Chondrocyte (in vitro differentiated cells): ENCODE results near the gene PTPRCAP. TPM values are rescaled to one million over a fixed set of nuclear protein-coding genes. Genes with fewer than 3 reads are reported as not detected.

Source experiments
- DNase-seq: peaks from one replicate; pipeline ENCODE4 v3.0.0; 2021; ENCODE audit warnings: mixed read lengths, low spot score
- H3K27ac Mint-ChIP-seq: one replicate; pipeline ENCODE4 v1.8.0; 2021; ENCODE audit warnings: mild to moderate bottlenecking, moderate library complexity, mixed read lengths; ENCODE audit not compliant: unreplicated experiment
- H3K27me3 Mint-ChIP-seq: 2 replicates; pipeline ENCODE4 v1.8.0; 2021; ENCODE audit warnings: low read depth, mixed read lengths
- H3K36me3 Mint-ChIP-seq: 2 replicates; pipeline ENCODE4 v1.8.0; 2021; ENCODE audit warnings: low read depth, mixed read lengths
- H3K4me1 Mint-ChIP-seq: 2 replicates; pipeline ENCODE4 v1.8.0; 2021; ENCODE audit warnings: low read depth, mild to moderate bottlenecking, mixed read lengths
- H3K4me3 Mint-ChIP-seq: one replicate; pipeline ENCODE4 v1.8.0; 2021; ENCODE audit warnings: mild to moderate bottlenecking, moderate library complexity, mixed read lengths; ENCODE audit not compliant: unreplicated experiment
- H3K9me3 Mint-ChIP-seq: 2 replicates; pipeline ENCODE4 v1.8.0; 2021; ENCODE audit warnings: low read depth, mixed read lengths
- CTCF ChIP-seq: fragments of 200-600 bp; sonication (generic); IDR thresholded peaks from 2 replicates; pipeline ENCODE4 v1.5.0; 2021; ENCODE audit warnings: antibody characterized with exemption, mild to moderate bottlenecking, moderate library complexity
- total RNA-seq: library from RNA; stranded (reverse); gene quantifications from 3 replicates; pipeline ENCODE4 v1.2.1, GENCODE V29; 2021

PTPRCAP gene
- total RNA-seq, 1 donor from 2014 or later = 0.47 TPM

- Mint-ChIP-seq H3K27me3 (peaks cover 9% of the 10 kb centered on the region), H3K4me3 (peak within 1 kb of the TSS; percentile 56), H3K4me1 (peaks cover 13% of the 10 kb centered on the region), H3K27ac (no peak within 1 kb of the TSS), H3K9me3 (no peaks in the 10 kb centered on the region), H3K36me3 (peaks cover 1% of the 10 kb centered on the region)
- TF ChIP-seq CTCF = no peak
- DNase-seq = no peak
These were observed 21.8 kb downstream of the PTPRCAP start, which contains the start of gene CARNS1 for GRCh38 chr11:67415501-67416304. Gene CARNS1, plus strand, starts transcription at chr11:67415678. Its CDS starts 522 bp downstream, at chr11:67416200.

GRCh38 chr11:67413266-67413849, 24.1 kb downstream of the PTPRCAP start:
- Mint-ChIP-seq H3K27me3 (peaks cover 11% of the 10 kb centered on the region), H3K27ac (no peak overlapping the region), H3K4me1 (peaks cover 13% of the 10 kb centered on the region), H3K4me3 (no peak overlapping the region), H3K9me3 (no peaks in the 10 kb centered on the region), H3K36me3 (peaks cover 1% of the 10 kb centered on the region)
- no peak for DNase-seq
- no peak for TF ChIP-seq CTCF

GRCh38 chr11:67412495-67413179, 24.8 kb downstream of the PTPRCAP start:
- Mint-ChIP-seq H3K27me3 (peaks cover 11% of the 10 kb centered on the region), H3K4me1 (peaks cover 13% of the 10 kb centered on the region), H3K9me3 (no peaks in the 10 kb centered on the region), H3K27ac (no peak overlapping the region), H3K36me3 (peaks cover 1% of the 10 kb centered on the region), H3K4me3 (no peak overlapping the region)
- no peak for DNase-seq
- no peak for TF ChIP-seq CTCF

GRCh38 chr11:67411785-67412152, 25.7 kb downstream of the PTPRCAP start:
- H3K4me3 Mint-ChIP-seq = no peak overlapping the region
- H3K27me3 Mint-ChIP-seq = peaks cover 11% of the 10 kb centered on the region
- no peak for DNase-seq
- no peak for TF ChIP-seq CTCF
- peaks cover 1% of the 10 kb centered on the region for H3K36me3 Mint-ChIP-seq
- H3K27ac Mint-ChIP-seq = no peak overlapping the region
- H3K9me3 Mint-ChIP-seq = no peaks in the 10 kb centered on the region
- peaks cover 9% of the 10 kb centered on the region for H3K4me1 Mint-ChIP-seq

- Mint-ChIP-seq H3K4me1 (peaks cover 3% of the 10 kb centered on the region), H3K27me3 (peaks cover 11% of the 10 kb centered on the region), H3K9me3 (no peaks in the 10 kb centered on the region), H3K4me3 (no peak overlapping the region), H3K27ac (no peak overlapping the region), H3K36me3 (peaks cover 1% of the 10 kb centered on the region)
- no peak for TF ChIP-seq CTCF
- DNase-seq = no peak
These were observed 26.3 kb downstream of the PTPRCAP start for GRCh38 chr11:67410984-67411784.
